ENCODE data around the gene MAS1L.

GRCh38 chr6:29524444-29525310 is 36.9 kb upstream of the MAS1L start:
- no peak for TF ChIP-seq SIN3A (IDR thresholded peaks at IDR 0.05; ENCODE audit: borderline replicate concordance, insufficient read depth, low read length)
- no peak for TF ChIP-seq POLR2AphosphoS5 (IDR thresholded peaks at IDR 0.05; ENCODE audit: low read depth, low read length)
- TF ChIP-seq TAF1 (IDR thresholded peaks at IDR 0.05; ENCODE audit: borderline replicate concordance, insufficient read depth, low read length), result no peak

All from PFSK-1 (cell line).